ACHN (cell line): ENCODE measurements around the gene LRRC75B.
"Not testable (repeated sequence)": the region's sequence is repeated elsewhere in the genome, so short reads cannot be mapped to it uniquely, and the experiment has no call there.

Experiments
- DNase-seq: peaks from one replicate; pipeline ENCODE4 v3.0.0-alpha.2; 2015
- in situ Hi-C: cut with HindIII; loops from 2 replicates; pipeline ENCODE4 v1.10.0; 2017; ENCODE audit warnings: low sequenced_read_pairs, low pct_ligation_motif_present, low pct_unique_long_range_greater_than_20kb

Gene LRRC75B

DNA sequence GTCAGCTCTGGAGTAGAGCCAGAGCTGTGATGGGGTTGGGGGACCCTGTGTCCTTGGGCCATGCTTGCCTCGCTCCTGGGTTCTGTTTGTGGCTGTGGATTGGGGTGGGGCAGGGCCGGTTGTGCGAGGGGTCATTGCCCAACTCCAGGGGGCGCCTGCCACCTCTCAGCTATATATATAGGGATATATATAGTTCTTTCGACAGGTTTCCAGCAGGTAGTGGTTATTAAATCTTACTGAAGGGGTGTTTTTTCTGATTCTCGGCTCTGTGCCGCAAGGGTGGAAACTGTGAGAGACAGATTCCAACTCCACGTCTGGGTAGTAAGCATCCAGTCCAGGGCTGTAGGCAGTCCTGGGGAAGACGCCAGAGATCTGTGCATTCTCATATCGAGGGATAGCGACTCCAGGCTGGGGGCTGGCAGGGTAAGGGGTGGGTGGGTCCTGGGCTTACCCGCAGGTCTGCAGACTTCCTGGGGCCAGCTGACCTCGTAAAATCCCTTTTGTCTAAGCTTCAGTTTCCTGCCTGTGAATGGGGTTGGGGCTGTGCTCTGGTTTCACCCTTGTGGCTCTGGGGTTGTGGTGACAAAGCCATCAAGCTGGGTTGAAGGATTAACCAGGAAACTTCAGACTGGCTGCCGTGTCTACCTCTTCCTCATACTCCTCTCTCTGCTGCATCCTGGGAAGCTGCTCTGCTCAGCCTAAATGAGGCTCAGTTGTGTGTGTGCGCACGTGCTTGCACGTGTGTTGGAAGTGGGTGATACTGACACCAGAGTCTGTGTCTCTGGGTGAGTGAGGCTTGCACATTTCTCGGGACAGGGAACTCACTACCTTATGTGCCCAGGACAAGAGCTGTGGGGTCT, 11.1 kb upstream of the LRRC75B start:
- peak; percentile 40 for DNase-seq

DNA sequence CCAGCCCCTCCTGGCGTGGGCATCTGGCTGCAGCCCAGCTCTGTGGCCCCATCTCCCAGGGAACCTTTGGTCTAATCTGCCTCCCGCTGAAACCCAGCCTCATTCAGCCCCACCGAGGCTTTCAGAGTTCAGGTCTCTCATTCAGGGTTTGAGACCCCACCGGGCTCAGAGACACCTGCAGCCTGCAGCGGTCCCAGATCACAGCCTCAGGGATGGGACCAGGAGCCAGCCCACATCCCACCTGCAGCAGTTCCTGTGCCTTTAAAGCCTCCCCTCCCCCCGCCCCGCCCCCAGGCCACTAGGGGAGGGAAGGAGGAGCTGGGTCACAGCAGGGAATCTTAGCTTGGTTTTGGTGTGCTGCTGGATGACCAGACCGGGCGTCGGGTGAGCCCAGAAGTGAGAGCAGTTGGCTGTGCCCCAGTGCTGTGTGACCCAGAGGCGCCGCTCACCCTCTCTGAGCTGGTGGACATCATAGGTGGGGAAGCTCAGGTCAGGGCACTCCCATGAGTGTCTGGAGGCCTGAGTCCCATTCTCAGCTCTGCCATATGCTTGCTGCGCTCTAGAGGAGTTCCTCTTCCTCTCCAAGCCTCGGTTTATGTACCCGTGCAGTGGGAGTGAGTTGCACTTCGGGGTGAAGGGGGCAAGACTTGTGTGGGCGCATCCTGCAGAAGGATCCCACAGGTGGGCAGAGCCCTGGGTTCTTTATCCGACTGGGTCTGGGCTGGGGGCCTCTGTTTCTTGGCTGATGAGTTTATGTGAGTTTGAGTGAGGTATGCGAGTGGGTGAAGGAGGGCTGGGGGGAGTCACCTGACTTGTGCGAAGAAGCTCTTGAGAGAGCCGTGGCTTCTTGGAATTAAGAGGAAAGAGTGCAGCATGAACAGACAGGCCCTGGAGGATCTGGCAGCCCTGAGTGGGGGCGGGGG, 10.2 kb upstream of the LRRC75B start, which contains the start of gene GGT1:
TSS of gene GGT1 (plus strand) at position 347 of the 923 bp plus-strand sequence. CDS start 7,889 bp downstream, outside the sequence.
- in situ Hi-C loops, result not testable (repeated sequence)
- DNase-seq, result peak; percentile 77

More for the DNA sequence above, 11.1 kb upstream of the LRRC75B start:
- in situ Hi-C loops, result not testable (repeated sequence)

DNA sequence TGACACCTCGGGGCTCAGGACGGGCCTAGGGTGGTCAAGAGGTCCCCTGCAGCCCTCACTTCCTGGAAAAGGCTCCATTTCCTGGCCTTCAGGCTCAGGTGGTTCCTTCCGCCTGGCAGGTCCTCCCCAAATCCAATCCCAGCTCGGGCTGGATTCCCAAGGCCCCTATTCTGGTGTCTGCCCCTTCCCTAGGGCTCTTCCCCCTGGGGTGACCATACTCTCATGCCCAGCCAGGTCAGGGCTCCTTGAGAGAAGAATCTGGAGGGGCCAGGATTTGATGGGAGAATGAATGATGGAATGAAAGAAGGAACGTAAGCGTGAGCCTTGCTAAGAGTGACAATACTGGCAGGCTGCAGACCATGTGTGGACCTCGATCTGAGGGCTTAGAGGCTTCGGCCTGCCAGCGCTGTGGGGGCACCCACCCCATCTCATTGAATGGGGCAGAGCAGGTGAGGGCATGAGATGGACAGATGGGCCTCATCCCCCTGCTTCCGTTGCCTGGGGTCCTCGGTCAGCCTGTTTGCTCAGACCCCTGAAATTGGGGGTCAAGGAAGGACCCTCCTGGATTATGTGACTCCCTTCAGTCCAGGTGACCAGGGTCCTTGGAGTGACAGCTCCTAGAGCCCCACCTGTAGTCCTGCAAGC, 9.4 kb upstream of the LRRC75B start:
- in situ Hi-C loops, DNase-seq: not testable (repeated sequence)

DNA sequence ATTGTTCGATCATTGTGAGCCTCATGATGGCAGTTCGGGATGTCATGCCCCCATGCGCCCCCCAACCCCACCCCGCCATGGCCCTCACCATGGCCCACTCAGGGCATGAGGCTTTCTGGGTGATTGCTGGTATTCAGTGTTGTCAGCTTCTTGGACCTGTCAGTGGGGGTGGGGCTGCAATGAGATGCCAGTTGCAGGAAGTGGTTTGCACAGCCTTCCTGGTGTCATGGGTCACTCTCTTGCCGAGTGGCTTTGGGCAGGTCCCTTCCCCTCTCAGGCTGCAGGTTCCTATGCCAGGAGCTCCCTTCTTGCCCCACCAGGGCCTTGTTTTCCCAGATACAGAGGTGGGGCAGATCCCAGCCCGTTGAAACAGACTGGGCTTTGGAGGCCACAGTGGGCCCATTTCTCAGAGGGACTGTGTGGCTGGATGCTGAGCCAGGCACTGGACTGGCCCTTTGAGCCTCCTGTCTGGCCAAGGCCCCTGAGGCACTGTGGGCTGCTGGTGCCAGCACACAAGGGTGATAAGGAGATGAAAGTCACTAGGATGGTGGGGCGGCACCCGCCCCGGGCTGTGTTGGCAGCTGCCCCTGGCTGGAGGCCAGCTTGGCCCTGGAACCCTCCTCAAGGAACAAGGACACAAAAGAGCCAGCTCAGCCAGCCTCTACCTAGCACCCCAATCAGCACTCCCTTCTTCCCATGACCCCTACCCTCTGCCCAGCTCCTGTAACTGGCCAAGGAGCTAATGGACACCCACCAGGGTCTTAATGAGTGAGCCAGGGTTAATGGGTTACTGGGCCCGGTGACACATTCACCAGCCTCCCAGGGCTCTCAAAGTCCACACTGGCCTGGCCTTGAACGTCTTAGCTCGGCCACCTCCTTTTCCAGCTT, 8.6 kb upstream of the LRRC75B start:
- in situ Hi-C loops, result no loop called here
- DNase-seq, result peak; percentile 80

DNA sequence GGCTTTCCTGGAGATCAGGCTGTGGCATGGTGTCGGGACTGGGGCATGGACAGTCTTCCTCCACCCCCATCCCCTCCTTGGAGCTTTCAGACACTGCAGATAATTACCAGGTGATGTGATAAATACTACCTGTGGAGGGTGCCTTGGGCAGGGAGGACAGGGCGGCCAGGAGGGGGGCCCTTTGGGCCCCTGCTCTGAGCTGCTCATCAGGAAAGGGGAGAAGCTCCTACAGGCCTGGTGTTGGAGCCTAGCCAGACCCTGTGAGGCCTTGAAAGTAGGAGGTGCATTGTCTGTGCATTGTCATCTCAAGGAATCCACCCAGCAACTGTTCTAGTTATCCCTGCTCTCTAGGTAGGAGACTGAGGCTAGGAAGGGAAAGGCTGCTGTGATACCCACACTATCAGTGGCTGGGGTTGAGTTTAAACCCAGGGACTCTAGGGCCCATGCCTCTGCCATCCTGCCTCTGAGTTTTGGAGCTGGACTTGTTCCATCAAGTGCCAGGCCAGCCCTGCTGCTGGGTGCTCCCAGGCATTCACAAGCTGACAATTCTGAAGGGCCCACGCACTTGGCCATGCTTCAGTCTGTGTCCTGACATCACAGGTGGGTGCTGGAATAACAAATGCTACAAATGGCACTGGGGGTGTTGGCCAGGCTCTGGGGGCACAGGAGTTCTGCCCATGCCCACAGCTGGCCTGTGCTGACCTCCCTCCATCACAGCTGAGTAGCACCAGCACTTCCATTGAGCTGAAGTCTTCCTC, 7.3 kb upstream of the LRRC75B start:
- DNase-seq, result peak; percentile 21
- in situ Hi-C loops, result not testable (repeated sequence)

DNA sequence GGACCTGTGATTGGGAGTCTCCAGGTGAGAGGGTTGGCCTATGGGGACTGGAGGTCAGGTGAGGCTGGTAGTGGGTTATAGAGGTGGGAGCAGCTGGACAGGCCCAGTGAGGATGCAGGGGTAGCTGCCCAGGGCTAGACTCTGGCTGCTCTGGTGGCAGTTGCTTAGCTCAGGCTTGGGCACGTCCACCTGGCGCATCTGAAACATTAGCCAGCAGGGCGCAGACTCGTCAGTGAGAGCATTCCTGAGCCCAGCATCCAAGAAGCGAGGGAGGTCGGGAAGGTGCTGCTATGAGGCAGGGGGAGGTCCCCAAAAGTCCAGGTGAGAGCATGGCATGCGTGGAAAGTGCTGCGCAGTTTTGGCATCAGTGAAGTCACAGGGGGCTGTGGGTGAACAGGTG, 6.6 kb upstream of the LRRC75B start:
- in situ Hi-C loops, result no loop called here
- DNase-seq, result no peak

DNA sequence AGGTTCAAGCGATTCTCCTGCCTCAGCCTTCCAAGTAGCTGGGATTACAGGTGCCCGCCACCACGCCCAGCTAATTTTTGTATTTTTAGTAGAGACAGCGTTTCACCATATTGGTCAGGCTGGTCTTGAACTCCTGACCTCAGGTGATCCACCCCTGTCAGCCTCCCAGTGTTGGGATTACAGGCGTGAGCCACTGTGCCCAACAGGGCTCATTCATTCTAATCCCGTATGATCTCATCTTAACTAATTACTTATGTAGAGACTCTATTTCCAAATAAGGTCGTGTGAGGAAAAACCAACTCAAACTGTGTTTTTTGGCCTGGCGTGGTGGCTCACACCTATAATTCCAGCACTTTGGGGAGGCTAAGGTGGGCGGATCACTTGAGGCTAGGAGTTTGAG, 4.2 kb upstream of the LRRC75B start:
- not testable (repeated sequence) for DNase-seq

DNA sequence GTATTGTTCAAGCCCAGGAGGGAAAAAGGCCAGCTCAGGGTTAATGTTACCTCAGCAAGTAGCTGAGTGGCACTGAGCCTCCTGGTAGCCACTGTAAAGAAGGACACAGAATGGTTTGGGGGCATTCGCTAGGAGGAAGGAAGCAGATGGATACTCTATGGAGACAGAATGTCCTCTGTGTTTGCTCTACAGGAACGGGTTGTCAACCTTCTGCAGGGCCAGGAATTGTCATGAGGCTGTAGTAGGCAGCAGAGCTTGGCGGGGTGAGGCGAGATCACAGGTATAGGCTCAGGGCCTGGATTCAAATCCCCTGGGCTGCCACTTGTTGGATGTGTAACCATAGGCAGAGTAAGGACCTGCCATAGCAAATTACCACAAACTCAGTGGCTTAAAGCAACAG, 3.0 kb upstream of the LRRC75B start:
- DNase-seq, result no peak
- in situ Hi-C loops, result no loop called here

More for the DNA sequence above, 4.2 kb upstream of the LRRC75B start:
- in situ Hi-C loops, result not testable (repeated sequence)

DNA sequence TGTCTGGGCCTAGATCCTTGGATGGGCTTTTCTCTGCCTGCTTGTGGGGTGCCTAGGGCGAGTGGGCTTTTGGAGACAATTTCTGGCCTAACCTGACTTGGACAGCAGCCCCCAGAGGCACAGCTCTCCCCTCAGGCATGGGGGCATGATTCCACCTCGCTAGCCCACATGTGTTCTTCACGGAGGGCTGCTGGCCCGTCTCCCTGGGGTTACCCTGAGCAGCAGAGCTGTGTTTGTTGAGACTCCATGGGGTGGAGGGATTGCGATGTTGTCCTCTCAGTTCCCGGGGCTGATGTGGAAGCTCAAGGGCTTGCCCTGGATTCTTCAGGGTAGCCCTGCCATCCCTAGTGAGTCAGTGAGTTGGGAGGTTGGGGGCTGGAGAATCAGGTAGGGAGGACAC, 2.4 kb upstream of the LRRC75B start:
- in situ Hi-C loops, result no loop called here

DNA sequence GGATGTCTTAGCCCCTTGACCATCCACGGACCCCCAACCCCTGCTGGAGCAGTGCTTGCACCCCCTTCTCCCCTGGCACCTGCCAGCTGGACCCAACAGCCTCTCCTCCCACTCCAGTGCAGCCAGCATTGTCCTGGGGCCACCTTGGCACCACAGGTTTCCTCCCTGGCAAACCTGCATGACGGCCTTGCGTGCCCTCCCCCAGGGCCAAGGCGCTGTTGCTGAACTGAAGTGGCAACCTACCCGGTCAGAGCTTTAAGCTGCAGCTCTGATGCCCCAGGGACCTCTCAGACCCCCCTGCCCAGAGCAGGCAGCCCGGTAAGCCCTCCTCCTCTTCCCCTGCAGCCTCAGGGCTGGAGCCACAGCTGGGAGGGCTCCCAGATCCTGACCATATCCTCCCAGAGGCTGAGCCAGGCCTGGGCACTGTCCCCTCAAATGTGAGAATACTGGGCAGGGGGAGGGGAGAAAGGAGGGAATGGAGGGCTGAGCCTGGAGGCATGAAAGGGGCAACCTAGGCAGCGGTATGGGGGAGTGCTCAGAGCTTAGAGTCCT, 1.8 kb upstream of the LRRC75B start:
- DNase-seq, result no peak
- in situ Hi-C loops, result no loop called here

More for the DNA sequence above, 2.4 kb upstream of the LRRC75B start:
- DNase-seq, result no peak

DNA sequence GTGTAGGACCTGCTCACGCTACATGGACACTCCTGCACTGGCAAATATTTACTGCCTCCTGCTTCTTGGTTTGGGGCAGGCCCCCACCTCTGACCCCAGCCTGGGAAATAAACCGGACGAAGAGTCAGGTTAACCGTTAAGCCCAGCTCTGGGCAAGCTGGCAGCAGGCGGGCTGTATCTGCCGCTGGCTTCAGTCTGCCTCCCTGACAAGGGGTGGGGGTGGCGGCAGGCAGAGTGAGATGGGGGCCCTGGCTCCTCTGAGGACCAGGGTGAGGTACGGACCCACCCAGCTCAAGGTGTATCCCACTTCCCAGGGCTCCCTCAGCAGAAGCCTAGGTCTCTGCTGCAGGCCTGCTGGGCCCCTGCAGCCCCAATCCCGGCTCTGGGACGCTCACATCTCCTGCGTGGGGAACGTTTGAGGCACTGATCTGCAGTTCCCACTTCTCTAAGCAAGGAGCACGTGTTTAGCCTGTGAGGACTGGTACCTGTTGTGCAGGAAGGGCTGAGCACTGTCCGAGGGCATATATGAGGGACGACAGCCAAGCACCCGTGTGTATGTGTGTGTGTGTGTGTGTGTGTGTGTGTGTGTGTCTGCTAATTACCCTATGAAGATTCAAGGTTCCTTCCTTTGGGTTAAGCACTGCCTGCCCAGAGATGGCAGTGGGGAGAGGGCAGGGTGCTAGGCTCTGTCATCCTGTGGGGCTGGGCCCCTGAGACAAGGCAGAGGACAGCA, 1.1 kb upstream of the LRRC75B start:
- in situ Hi-C loops, result no loop called here
- DNase-seq, result peak; percentile 13

DNA sequence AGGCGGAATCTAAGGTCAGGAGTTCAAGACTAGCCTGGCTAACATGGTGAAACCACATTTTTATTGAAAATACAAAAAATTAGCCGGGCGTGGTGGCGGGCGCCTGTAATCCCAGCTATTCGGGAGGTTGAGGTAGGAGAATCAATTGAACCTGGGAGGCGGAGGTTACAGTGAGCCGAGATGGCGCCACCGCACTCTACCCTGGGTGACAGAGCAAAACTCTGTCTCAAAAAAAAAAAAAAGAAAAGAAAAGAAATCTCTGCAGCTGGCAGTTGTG, 624 bp upstream of the LRRC75B start:
- in situ Hi-C loops, DNase-seq: not testable (repeated sequence)

DNA sequence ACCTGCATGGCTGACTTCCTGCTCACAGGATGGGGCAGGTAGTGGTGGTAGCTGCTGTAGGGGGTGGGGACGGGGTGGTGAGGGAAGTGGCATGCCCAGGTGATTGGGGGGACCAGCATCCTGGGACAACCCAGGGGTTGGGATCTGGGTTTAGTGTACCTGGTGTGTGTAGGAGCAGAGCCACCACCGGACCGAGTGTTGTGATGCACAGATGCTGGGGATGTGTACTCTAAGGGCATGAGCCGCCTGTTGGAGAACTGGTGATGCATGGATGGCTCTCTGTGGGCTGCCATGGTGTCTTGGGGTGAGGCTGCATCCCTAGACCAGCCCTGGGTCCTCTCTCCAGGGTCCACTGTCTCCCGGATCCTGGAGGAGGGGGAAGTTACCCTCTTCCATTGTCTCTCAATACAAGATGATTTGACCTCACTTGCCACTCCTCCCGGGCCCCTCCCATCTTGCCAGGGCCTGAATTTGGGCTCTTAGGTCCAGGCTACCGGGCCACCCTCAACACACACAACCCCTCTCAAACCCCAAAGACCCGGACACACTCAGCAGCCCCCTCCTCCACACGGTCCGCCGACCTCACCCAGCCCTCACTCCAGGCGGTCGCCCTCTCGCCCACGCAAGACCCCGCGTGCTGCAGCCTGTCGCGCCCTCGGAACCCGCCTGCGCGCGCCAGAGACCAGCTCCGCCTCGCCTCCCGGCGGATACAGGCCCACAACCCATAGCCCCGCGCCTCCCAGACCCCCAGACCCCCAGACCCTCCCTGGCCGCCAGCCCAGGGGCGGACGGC, 619 bp downstream of the LRRC75B start:
- in situ Hi-C loops, result no loop called here
- no peak for DNase-seq

DNA sequence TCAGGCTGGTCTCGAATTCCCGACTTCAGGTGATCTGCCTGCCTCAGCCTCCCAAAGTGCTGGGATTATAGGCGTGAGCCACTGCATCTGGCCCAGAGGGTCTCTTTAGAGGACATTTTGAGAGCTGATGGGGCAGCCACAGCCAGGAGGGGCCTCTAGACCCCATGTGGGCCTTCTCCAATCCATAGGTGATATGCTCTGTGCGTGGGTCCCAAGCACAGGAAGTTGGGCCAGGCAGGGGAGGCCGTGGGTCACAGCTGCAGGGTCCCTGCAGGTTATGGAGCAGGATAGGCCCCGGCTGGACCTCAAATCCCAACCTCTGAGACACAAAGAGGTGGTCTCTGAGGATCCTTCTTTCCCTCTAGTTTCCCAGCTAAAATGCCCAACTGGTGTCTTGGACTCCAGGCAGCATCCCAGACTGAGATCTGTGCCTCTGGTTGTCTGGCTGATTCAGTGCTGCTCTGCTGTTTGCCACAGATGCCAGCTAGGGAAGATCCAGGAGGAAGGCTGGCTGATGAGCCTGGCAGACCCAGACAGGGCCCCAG, 1.5 kb downstream of the LRRC75B start:
- no peak for DNase-seq
- in situ Hi-C loops, result no loop called here

DNA sequence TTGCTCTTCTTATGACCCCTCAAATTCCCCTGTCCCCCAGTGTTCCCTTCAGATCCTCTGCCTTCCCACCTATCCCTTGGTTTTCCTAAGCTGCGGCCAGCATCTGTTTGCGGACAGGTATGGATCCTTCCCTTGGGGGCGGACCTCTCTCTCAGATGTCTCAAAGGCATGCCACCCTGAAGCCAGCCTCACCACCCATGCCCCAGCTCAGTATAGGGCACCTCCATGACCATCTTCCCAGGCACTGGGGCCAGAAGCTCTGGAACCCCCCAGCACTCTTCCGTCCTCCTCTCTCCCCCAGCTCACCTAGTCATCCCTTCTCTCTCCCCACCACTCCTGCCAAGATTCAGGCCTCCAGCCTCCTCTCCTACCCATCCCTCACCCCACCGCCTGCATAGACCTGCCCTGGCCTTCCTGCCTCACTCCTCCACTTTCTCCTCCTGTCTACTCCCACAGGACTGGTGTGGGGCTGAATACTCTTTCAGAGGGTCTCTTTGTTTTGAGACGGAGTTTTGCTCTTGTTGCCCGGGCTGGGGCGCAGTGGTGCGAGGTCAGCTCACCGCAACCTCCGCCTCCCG, 2.2 kb downstream of the LRRC75B start:
- DNase-seq, result no peak
- in situ Hi-C loops, result no loop called here
